LNCAP (cell line): ENCODE data around the gene CMYA5.

Experiments
- CTCF ChIP-seq: fragments of 450-650 bp; IDR thresholded peaks from 2 replicates; pipeline ENCODE4 v1.5.1; 2017; ENCODE audit warnings: mild to moderate bottlenecking

CMYA5 gene

DNA sequence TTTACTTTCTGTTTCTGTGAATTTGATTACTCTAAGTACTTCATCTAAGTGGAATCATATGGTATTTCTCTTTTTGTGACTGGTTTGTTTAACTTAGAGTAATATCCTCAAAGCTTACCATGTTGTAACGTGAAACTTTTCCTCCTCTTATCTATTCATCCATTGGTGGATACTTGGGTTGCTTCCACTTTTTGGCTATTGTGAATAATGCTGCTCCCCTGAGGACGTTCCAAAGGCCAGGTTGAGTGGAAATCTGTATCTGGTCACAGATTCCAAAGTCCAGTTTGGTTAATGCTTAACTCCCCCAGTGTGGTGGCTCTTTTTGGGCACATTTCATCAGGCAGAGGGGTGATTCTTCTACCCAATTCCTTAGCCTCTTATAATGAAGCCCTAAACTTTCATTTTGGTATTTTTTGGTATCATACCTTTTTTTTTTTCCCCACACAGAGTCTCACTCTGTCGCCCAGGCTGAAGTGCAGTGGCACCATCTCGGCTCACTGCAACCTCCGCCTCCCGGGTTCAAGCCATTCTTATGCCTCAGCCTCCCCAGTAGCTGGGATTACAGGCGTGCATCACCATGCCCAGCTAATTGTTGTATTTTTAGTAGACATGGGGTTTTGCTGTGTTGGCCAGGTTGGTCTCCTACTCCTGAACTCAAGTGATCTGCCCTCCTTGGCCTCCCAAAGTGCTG lies 65.4 kb downstream of the CMYA5 start:
- no peak for TF ChIP-seq CTCF

- TF ChIP-seq CTCF, result no peak
Measured at GRCh38 chr5:79756076-79756475, 66.4 kb downstream of the CMYA5 start.

GRCh38 chr5:79759436-79759835 lies 69.8 kb downstream of the CMYA5 start:
- no peak for TF ChIP-seq CTCF

DNA sequence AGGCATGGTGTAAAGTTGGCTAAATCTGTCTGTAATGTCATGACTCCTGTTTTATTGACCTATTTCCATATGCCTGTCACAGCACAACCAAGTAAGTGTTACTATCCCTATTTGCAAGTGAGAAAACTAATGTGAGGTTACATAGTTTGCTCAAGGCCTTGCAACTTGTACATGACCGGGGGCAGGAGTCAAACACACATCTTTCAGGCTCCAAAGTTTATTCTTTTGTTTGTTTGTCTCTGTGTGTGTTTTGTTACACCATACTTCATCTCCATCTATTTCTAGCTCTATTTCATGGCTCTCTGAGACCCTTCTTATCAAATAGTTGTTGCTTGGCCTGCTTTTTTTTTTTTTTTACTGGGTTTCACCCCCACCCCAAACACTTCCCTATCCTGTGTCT lies 70.2 kb downstream of the CMYA5 start:
- TF ChIP-seq CTCF, result no peak

DNA sequence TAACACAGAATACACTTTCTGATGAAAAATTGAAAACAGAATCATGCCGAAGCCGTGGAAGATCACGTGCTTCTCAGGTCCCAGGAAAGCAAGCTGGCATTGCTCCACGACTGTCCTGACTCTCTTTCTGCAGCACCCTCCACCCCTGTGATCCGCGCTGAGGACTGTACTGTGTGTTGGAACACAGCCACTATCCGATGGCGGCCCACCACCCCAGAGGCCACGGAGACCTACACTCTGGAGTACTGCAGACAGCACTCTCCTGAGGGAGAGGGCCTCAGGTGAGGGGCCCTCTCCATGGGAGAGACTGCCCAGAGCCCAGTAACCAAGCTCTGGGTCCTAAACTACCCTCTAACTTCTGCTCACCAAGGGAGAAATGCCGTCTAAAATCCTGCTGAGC lies 73.3 kb downstream of the CMYA5 start:
- TF ChIP-seq CTCF, result no peak

GRCh38 chr5:79771387-79771786 lies 81.8 kb downstream of the CMYA5 start:
- no peak for TF ChIP-seq CTCF

DNA sequence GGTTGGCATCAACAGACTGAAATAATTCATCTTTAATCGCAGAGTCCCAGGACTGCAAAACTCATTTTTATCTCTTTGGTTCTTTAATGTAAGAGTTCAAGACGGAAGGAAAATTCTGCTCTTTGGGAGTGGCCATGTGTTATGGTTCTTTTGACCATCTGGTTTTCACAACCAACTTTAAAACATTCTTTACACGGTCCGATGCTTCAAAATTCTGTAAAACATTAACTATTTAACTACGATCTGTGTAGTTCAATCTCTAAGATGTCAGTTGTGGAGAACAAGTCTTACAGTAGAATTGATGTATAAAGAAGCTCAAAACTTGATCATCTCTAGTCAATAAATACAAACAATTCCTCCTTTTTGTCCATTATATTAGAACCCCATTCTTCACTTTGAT lies 83.0 kb downstream of the CMYA5 start:
- no peak for TF ChIP-seq CTCF

- TF ChIP-seq CTCF, result no peak
Measured at GRCh38 chr5:79773612-79774011, 84.0 kb downstream of the CMYA5 start.
